NCI-H345 (cell line): ENCODE data around the gene CHKA.

Experiments
- DNase-seq: peaks from one replicate; lab custom pipeline; 2025; lab: John Stamatoyannopoulos, UW

Gene CHKA

GRCh38 chr11:68044145-68044813 is 76.9 kb downstream of the CHKA start:
- DNase-seq: peak; percentile 84

GRCh38 chr11:68043349-68044144 is 77.6 kb downstream of the CHKA start:
- peak; percentile 69 for DNase-seq

GRCh38 chr11:68043029-68043348 is 78.2 kb downstream of the CHKA start:
- no peak for DNase-seq

GRCh38 chr11:68042219-68043028 is 78.8 kb downstream of the CHKA start:
- no peak for DNase-seq

- DNase-seq: no peak
These were observed 79.5 kb downstream of the CHKA start for GRCh38 chr11:68041617-68042218.

GRCh38 chr11:68040957-68041591 is 80.1 kb downstream of the CHKA start:
- no peak for DNase-seq

- no peak for DNase-seq
These were observed 80.9 kb downstream of the CHKA start for GRCh38 chr11:68040101-68040956.

- DNase-seq: no peak
These were observed 81.6 kb downstream of the CHKA start for GRCh38 chr11:68039526-68040086.

- DNase-seq: no peak
These were observed 82.3 kb downstream of the CHKA start, which contains the start of gene TCIRG1 for GRCh38 chr11:68038718-68039525. TCIRG1 (plus strand) TSS chr11:68039025; CDS start chr11:68041272, 2,247 bp downstream.

GRCh38 chr11:68038226-68038717 is 82.9 kb downstream of the CHKA start:
- no peak for DNase-seq

- no peak for DNase-seq
These were observed 83.6 kb downstream of the CHKA start for GRCh38 chr11:68037411-68038225.

- DNase-seq: no peak
These were observed 84.4 kb downstream of the CHKA start for GRCh38 chr11:68036717-68037239.

GRCh38 chr11:68036141-68036716 is 85.0 kb downstream of the CHKA start:
- no peak for DNase-seq

- DNase-seq: no peak
These were observed 85.8 kb downstream of the CHKA start for GRCh38 chr11:68035266-68035876.

- DNase-seq: no peak
These were observed 87.5 kb downstream of the CHKA start for GRCh38 chr11:68033708-68034045.

- no peak for DNase-seq
These were observed 88.0 kb downstream of the CHKA start for GRCh38 chr11:68032997-68033707.

- no peak for DNase-seq
These were observed 89.2 kb downstream of the CHKA start for GRCh38 chr11:68032003-68032402.
